ENCODE results near the gene METTL18.

Gene METTL18

GRCh38 chr1:169821500-169821899 is 26.8 kb upstream of the METTL18 start:
- no peak for ATAC-seq
- TF ChIP-seq PPARA (CRISPR knock-in tag; IDR thresholded peaks at IDR 0.05; ENCODE audit: borderline replicate concordance) (no peak), ZC3H10 (CRISPR knock-in tag; IDR thresholded peaks at IDR 0.05) (no peak), OSR1 (CRISPR knock-in tag; IDR thresholded peaks at IDR 0.05) (no peak), ESRRG (CRISPR knock-in tag; IDR thresholded peaks at IDR 0.05) (no peak), TCF4 (CRISPR knock-in tag; IDR thresholded peaks at IDR 0.05; ENCODE audit: borderline replicate concordance) (no peak), CSRNP3 (CRISPR knock-in tag; IDR thresholded peaks at IDR 0.05) (no peak), PATZ1 (CRISPR knock-in tag; IDR thresholded peaks at IDR 0.05; ENCODE audit: borderline replicate concordance) (no peak), CREB5 (CRISPR knock-in tag; IDR thresholded peaks at IDR 0.05; ENCODE audit: low read depth) (no peak), GLIS3 (CRISPR knock-in tag; IDR thresholded peaks at IDR 0.05) (no peak), ZFP30 (CRISPR knock-in tag; IDR thresholded peaks at IDR 0.05) (no peak), ISL1 (CRISPR knock-in tag; IDR thresholded peaks at IDR 0.05) (no peak), ZFP3 (CRISPR knock-in tag; IDR thresholded peaks at IDR 0.05) (no peak), BACH2 (CRISPR knock-in tag; IDR thresholded peaks at IDR 0.05; ENCODE audit: borderline replicate concordance) (no peak), ZNF8 (CRISPR knock-in tag; IDR thresholded peaks at IDR 0.05) (no peak), TOX (CRISPR knock-in tag; IDR thresholded peaks at IDR 0.05; ENCODE audit: borderline replicate concordance) (no peak), ZNF565 (CRISPR knock-in tag; conservative IDR thresholded peaks at IDR 0.05; ENCODE audit: low read depth) (no peak), ZNF70 (CRISPR knock-in tag; IDR thresholded peaks at IDR 0.05) (no peak), SNAI2 (CRISPR knock-in tag; IDR thresholded peaks at IDR 0.05) (no peak), CSDC2 (CRISPR knock-in tag; IDR thresholded peaks at IDR 0.05) (no peak)

- TF ChIP-seq ZNF565 (CRISPR knock-in tag; conservative IDR thresholded peaks at IDR 0.05; ENCODE audit: low read depth) (no peak), TCF4 (CRISPR knock-in tag; IDR thresholded peaks at IDR 0.05; ENCODE audit: borderline replicate concordance) (no peak), ZNF70 (CRISPR knock-in tag; IDR thresholded peaks at IDR 0.05) (no peak), TSHZ2 (CRISPR knock-in tag; IDR thresholded peaks at IDR 0.05) (no peak), RARB (CRISPR knock-in tag; IDR thresholded peaks at IDR 0.05) (no peak), OSR1 (CRISPR knock-in tag; IDR thresholded peaks at IDR 0.05) (no peak), ZNF8 (CRISPR knock-in tag; IDR thresholded peaks at IDR 0.05) (no peak), PATZ1 (CRISPR knock-in tag; IDR thresholded peaks at IDR 0.05; ENCODE audit: borderline replicate concordance) (no peak), CSDC2 (CRISPR knock-in tag; IDR thresholded peaks at IDR 0.05) (no peak), ESRRG (CRISPR knock-in tag; IDR thresholded peaks at IDR 0.05) (no peak), PPARA (CRISPR knock-in tag; IDR thresholded peaks at IDR 0.05; ENCODE audit: borderline replicate concordance) (no peak), ISL1 (CRISPR knock-in tag; IDR thresholded peaks at IDR 0.05) (no peak), ZC3H10 (CRISPR knock-in tag; IDR thresholded peaks at IDR 0.05) (no peak)
- no peak for ATAC-seq
These were observed 21.9 kb upstream of the METTL18 start for GRCh38 chr1:169816617-169817016.

GRCh38 chr1:169814265-169814664 is 19.6 kb upstream of the METTL18 start:
- no peak for ATAC-seq
- TF ChIP-seq ZFP30 (CRISPR knock-in tag; IDR thresholded peaks at IDR 0.05) (no peak), CREB5 (CRISPR knock-in tag; IDR thresholded peaks at IDR 0.05; ENCODE audit: low read depth) (no peak), OSR1 (CRISPR knock-in tag; IDR thresholded peaks at IDR 0.05) (no peak), ZNF565 (CRISPR knock-in tag; conservative IDR thresholded peaks at IDR 0.05; ENCODE audit: low read depth) (no peak), POU6F1 (CRISPR knock-in tag; IDR thresholded peaks at IDR 0.05; ENCODE audit: borderline replicate concordance, low read depth) (no peak), ARNTL (CRISPR knock-in tag; IDR thresholded peaks at IDR 0.05; ENCODE audit: borderline replicate concordance, low read depth) (no peak), BACH2 (CRISPR knock-in tag; IDR thresholded peaks at IDR 0.05; ENCODE audit: borderline replicate concordance) (no peak), CSRNP3 (CRISPR knock-in tag; IDR thresholded peaks at IDR 0.05) (no peak), CSDC2 (CRISPR knock-in tag; IDR thresholded peaks at IDR 0.05) (no peak), GLIS3 (CRISPR knock-in tag; IDR thresholded peaks at IDR 0.05) (no peak), TCF4 (CRISPR knock-in tag; IDR thresholded peaks at IDR 0.05; ENCODE audit: borderline replicate concordance) (no peak)

All from SK-N-SH treated with all-trans-retinoic acid at 6 μM for 48 hours (cell line).